ENCODE data around the gene MRPS22.
A peak's percentile ranks its signal among the peaks of the same experiment; 100 is the strongest.
"Not testable (repeated sequence)": the region's sequence is repeated elsewhere in the genome, so short reads cannot be mapped to it uniquely, and the experiment has no call there.

The MRPS22 gene

GRCh38 chr3:139380575-139380974 lies 36.8 kb downstream of the MRPS22 start:
- no peak for DNase-seq (ENCODE audit: low read depth, low spot score)
- no peak overlapping the region for H3K4me3 ChIP-seq (ENCODE audit: low read length)

GRCh38 chr3:139382291-139382690 lies 38.5 kb downstream of the MRPS22 start:
- not testable (repeated sequence) for DNase-seq (ENCODE audit: low read depth, low spot score); H3K4me3 ChIP-seq (ENCODE audit: low read length)

- no peak for DNase-seq (ENCODE audit: low read depth, low spot score)
- H3K4me3 ChIP-seq (ENCODE audit: low read length), result peak overlapping the region; percentile 66; the same call in 1 of the 2 replicates
These were observed 44.3 kb downstream of the MRPS22 start for GRCh38 chr3:139388077-139388476.

GRCh38 chr3:139388821-139389551 lies 45.2 kb downstream of the MRPS22 start:
- DNase-seq (ENCODE audit: low read depth, low spot score), result no peak
- peak overlapping the region; percentile 66 for H3K4me3 ChIP-seq (ENCODE audit: low read length)

- H3K4me3 ChIP-seq (ENCODE audit: low read length), result peak within 1 kb of the TSS; percentile 66
- peak; percentile 85 for DNase-seq (ENCODE audit: low read depth, low spot score)
These were observed 45.9 kb downstream of the MRPS22 start, which contains the start of gene COPB2 for GRCh38 chr3:139389552-139390368. COPB2 (minus strand) TSS chr3:139389647; CDS start chr3:139389550, 97 bp downstream.

- no peak overlapping the region for H3K4me3 ChIP-seq (ENCODE audit: low read length)
- DNase-seq (ENCODE audit: low read depth, low spot score), result no peak
These were observed 50.3 kb downstream of the MRPS22 start for GRCh38 chr3:139394116-139394515.

- H3K4me3 ChIP-seq (ENCODE audit: low read length), result no peak overlapping the region
- DNase-seq (ENCODE audit: low read depth, low spot score), result no peak
These were observed 52.9 kb downstream of the MRPS22 start for GRCh38 chr3:139396707-139397106.

- not testable (repeated sequence) for DNase-seq (ENCODE audit: low read depth, low spot score); H3K4me3 ChIP-seq (ENCODE audit: low read length)
These were observed 57.3 kb downstream of the MRPS22 start for GRCh38 chr3:139401155-139401554.
